IPS-NIHi11 (cell line): ENCODE measurements around the gene GPBAR1.
A peak's percentile ranks its signal among the peaks of the same experiment; 100 is the strongest.

Experiments used
- DNase-seq: peaks from one replicate; pipeline ENCODE4 v3.0.0; 2012; ENCODE audit warnings: mixed read lengths, low spot score

GPBAR1 gene

DNA sequence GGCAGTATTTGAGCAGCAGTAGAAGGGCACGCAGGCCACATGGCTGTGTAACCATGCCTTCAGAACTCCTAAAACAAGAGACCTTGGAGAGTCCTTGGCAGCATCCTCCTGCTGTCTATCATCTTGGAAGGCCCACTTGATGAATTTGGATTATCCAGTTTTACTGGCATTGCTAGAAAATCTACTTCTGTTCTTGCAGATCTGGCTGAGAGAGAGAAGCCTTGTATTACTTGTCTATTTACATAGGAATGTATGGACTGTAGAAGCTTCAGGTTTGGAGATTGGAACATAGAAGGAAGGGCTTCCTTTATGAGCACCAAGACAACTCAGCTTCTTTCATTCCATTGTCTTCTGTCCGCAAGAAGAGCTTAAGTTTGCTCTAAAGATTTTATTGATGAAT, 16.1 kb upstream of the GPBAR1 start:
- DNase-seq: no peak

- no peak for DNase-seq
Measured at GRCh38 chr2:218245214-218245613, 15.6 kb upstream of the GPBAR1 start.

DNA sequence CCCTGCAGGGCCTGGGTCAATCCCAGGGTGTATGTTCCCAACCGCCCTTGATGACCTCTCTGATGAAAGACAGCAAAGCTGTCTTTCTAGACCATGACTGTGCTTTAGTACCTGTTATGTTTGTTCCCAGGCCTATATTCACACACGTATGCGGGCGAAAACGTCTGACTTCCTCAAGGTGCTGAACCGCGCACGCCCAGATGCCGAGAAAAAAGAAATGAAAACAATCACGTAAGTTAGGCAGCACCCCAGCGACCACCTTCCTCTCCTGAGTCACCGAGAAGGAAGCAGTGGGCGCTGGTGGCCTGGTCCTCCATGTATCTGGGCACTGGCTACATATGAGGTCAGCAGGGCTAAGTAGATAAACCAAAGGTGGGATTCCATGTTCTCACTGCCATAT, 11.1 kb upstream of the GPBAR1 start:
- DNase-seq: no peak

GRCh38 chr2:218252509-218253231, 8.1 kb upstream of the GPBAR1 start:
- no peak for DNase-seq

DNA sequence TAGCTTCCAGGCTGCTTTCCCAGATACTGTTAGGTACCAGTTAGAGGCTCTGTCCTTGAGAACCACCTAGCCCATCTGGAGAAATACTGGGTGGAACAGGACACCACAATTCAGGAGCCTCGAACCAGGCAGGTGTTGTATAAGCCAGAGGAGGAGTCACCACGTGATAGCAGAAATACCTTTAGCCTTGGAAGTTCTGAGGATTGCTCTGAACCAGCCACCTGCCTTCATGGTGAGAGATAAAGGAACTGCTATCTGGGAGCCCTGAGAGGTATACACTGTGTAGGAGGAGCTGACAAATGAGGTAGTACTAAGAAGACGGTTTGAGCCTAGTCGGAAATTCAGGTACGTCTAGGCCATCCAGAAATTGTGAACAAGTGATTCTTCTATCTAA, 7.6 kb upstream of the GPBAR1 start:
- no peak for DNase-seq

DNA sequence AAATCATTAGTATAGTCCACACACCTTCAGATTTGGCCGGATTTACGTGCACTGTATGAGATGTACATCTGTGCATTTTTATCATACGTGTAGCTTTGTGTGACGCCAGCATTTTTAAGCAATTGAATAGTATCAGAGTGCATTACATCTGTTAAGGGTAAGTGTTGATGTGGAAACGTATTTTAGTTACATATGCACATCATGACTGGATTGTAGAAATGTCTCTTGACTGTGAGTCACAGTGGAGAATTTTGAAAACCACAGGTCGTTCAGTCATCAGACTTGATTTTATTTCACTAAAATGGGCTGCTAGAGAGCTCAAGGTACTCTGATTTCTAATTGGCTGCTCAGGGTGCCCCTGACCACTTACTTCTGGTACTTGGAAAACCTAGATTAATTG, 5.4 kb upstream of the GPBAR1 start:
- no peak for DNase-seq

GRCh38 chr2:218256612-218257350, 4.0 kb upstream of the GPBAR1 start:
- no peak for DNase-seq

DNA sequence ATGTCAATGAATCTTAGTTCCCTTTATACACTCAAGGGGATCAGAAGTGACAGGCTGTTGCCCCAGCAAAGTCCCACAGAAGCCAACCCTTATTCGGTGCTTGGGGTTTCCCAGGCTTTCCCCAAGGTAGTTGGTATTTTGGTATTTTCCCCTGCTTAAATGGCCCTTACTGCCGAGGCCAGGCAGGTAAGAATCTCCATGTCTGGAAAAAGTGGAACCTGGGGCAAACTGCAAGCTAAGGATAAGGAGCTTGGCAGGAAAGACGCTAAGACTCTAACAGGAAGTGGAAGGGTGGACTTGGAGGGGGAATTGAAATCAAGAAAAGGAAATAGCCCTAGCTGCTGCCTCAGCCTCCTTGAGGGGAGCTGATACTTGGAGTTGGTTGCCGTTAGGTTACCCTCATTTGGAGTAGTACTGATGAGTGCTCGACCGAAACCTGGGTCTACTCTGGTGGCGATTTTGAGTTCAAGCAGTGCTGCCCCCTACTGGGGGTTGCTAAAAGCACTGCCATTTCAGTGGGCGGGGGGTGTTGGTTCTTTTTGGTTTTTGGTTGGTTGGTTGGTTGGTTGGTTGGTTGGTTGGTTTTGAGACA, 3.3 kb upstream of the GPBAR1 start:
- DNase-seq: peak; percentile 77

GRCh38 chr2:218259099-218259961, 1.5 kb upstream of the GPBAR1 start:
- DNase-seq: no peak

DNA sequence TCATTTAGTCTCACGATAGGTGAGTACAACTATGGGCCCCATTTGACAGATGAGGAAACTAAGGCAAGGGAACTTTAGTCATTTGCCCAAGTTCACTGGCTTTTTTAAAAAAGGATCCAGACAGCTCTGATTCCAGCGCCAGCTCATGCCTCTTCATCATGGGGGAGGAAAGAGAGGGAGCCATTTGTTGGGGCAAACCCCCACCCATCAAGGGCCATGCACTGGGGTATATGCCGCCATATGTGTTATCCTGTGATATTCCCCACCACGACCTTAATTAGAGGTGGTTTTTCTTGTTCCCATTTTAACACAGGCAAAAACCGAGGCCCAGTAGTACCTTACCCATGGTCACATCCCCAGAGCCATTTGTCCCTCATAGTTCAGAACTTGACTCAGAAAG, 649 bp upstream of the GPBAR1 start:
- no peak for DNase-seq

- no peak for DNase-seq
Measured at GRCh38 chr2:218261423-218262236, 815 bp downstream of the GPBAR1 start.

GRCh38 chr2:218262237-218262600, 1.4 kb downstream of the GPBAR1 start:
- DNase-seq: no peak

DNA sequence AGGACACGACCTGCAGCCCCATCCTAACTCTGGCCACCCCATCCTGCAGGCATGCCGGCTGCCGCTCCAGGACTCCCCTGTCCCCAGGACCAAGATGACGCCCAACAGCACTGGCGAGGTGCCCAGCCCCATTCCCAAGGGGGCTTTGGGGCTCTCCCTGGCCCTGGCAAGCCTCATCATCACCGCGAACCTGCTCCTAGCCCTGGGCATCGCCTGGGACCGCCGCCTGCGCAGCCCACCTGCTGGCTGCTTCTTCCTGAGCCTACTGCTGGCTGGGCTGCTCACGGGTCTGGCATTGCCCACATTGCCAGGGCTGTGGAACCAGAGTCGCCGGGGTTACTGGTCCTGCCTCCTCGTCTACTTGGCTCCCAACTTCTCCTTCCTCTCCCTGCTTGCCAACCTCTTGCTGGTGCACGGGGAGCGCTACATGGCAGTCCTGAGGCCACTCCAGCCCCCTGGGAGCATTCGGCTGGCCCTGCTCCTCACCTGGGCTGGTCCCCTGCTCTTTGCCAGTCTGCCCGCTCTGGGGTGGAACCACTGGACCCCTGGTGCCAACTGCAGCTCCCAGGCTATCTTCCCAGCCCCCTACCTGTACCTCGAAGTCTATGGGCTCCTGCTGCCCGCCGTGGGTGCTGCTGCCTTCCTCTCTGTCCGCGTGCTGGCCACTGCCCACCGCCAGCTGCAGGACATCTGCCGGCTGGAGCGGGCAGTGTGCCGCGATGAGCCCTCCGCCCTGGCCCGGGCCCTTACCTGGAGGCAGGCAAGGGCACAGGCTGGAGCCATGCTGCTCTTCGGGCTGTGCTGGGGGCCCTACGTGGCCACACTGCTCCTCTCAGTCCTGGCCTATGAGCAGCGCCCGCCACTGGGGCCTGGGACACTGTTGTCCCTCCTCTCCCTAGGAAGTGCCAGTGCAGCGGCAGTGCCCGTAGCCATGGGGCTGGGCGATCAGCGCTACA, 2.1 kb downstream of the GPBAR1 start:
- no peak for DNase-seq

DNA sequence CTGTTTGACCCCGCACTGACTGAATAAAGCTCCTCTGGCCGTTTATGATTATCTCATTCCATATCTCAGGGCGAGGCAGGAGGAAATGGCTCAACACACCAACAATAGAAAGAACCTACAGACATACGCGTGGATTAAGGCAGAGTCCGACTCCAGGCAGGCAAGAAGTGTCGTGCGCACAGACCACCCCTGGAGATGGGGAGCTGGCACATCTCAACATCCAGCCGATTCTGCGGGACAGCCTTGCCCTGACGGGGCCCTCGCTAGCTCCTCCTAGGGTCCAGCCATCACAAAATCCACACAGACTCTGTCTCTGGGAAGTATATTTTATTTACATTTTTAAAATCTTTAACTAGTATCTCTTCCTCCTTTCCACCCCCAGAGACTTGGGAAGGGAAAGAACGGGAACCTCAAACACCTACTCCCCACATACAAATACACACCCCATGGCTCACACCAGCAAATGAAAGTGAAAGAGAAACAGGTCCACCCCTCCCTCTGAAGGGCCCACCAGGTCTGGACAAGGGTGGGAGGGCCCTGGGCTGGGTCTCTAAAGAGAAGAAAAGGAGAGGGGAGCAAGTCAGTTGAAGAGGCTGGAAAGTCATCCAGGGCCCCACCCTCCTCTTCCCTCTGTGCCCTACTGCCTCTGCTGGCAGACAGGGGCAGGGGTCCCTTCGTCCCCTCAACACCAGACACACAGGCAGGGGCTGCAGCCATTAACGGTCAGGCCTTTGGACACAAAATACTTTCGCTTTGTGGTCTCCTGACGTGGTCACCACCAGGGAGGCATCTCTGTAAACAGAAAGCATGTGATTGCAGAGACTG, 3.2 kb downstream of the GPBAR1 start:
- no peak for DNase-seq

DNA sequence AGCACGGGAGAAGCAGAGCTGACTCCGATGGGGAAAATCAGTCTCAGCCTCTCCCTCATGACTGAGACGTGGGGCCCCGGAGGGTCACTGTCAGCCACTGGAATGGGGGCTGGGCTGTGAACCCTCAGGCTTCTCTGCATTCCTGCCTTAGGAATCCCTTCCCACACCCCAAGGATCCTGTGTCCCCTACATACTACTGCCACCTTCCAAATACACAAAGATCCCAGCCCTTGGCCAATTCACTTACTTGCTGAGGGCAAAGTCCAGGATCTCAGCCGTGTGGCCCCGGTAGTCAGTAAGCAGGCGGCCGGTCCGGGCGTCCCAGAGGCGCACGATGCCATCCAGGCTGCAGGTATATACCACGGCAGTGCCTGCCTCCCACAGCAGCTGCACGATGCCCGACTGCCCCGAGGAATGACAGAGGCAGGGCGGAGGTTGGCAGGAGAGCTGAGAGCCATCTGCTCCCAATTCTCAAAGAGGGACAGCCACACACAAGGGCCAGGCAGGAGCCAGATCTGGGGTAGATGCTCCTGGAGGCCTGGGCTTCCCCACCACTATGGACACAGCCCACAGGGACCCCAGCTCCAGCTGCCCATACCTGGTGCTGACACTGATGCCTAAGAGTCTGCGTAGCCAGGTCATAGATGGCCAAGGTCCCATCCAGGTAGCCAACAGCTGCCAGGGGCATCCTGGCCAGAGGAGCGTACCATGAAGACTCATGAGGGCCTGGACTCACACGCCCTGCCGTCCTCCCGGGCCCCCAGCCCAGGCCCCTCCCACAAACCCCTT, 4.2 kb downstream of the GPBAR1 start:
- no peak for DNase-seq

GRCh38 chr2:218265626-218266025, 4.8 kb downstream of the GPBAR1 start:
- DNase-seq: no peak

DNA sequence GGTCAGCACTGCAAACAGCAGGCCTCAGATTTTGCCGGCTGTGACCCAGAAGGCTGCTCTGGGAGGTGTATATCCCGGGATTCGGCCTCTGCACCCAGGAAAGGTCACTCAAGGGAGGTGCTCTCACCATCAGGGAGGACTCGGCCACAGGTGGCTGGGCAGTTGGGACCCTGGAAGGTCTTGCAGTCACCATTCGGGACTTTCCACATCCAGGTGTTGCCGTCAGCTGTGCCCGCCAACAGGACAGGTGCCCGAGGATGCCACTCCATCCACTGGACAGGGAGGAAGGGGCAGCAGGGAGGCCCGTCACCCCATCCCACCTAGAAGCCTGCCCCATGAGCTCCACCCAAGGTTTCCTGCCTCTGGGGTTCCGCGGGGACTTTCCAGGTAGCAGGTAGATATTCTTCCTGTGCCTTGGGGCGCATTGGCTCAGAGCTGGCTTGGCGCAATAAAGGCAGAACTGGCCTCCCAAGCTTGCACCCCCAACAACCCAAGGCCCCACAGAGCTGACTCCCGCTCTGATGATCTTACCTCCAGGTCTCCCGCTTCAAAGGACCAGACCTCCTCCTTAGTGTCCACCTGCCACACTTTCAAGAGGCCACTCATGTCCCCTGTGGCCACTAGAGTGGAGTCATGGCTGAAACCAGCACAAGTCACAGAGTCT, 5.6 kb downstream of the GPBAR1 start:
- DNase-seq: no peak

GRCh38 chr2:218267259-218267658, 6.4 kb downstream of the GPBAR1 start:
- no peak for DNase-seq
